K562 (cell line): Measurements from ENCODE around the gene VSIG2. TPM values are rescaled to one million over a fixed set of nuclear protein-coding genes. Genes with fewer than 3 reads are reported as not detected.
A peak's percentile ranks its signal among the peaks of the same experiment; 100 is the strongest.

Experiments
- ATAC-seq: fragments of 200-7000 bp; cut with Tn5 transposase; 3 replicates; pipeline ENCODE4 v1.9.1; 2020; ENCODE audit warnings: moderate library complexity
- BruUV-seq: library from RNA; stranded (reverse); fragments of 400-500 nt; replicated peaks from 2 replicates; lab custom pipeline; 2021; lab: Mats Ljungman, UMichigan
- CTCF ChIA-PET: fragments of 300-600 bp; formaldehyde crosslinking; extraction: SDS; loops from one replicate; lab custom pipeline; 2021; ENCODE audit warnings: low intra/inter-chr PET ratio; lab: Yijun Ruan, JAX
- POLR2A ChIA-PET: fragments of 300-600, 350-650 bp; sonication (Branson Sonifier 250); formaldehyde crosslinking; extraction: SDS; loops from one replicate; lab custom pipeline; 2021; ENCODE audit warnings: antibody characterized with exemption, inconsistent platforms; lab: Yijun Ruan, JAX
- DNase-seq, 4 experiments: peaks; one replicate each; pipeline versions ENCODE4 v3.0.0 to v3.0.0-alpha.2; 2011 to 2018; ENCODE audit warnings: low spot score in 3 of 4, mixed read lengths in 3 of 4; ENCODE audit errors: extremely low read depth in 1 of 4
- FAIRE-seq: peaks from 2 replicates; lab custom pipeline; 2011; peaks lifted over from hg19 to GRCh38; lab: Jason Lieb, UNC
- H2AFZ ChIP-seq: 2 replicates; pipeline ENCODE4 v1.6.0; 2011; ENCODE audit warnings: low read depth, low read length, control low read depth, inconsistent platforms
- H3K27ac ChIP-seq: fragments of 200-600 bp; 3 replicates; pipeline ENCODE4 v1.8.0; 2011; ENCODE audit warnings: low read depth, mild to moderate bottlenecking, control low read depth, inconsistent platforms, low read length, moderate library complexity, mixed read lengths; ENCODE audit errors: extremely low read depth
- H3K27me3 ChIP-seq, 2 experiments: fragments of 300-600 bp in 1 of 2; 2 replicates in 1 of 2; 3 replicates in 1 of 2; pipeline versions ENCODE4 v1.6.0 to v1.8.0; 2011; ENCODE audit warnings: inconsistent platforms in 2 of 2, low read length in 2 of 2, mild to moderate bottlenecking in 1 of 2, mixed read lengths in 1 of 2, moderate library complexity in 1 of 2; ENCODE audit not compliant: control insufficient read depth in 2 of 2, insufficient read depth in 2 of 2
- H3K36me3 ChIP-seq: fragments of 300-600 bp; 3 replicates; pipeline ENCODE4 v1.8.0; 2011; ENCODE audit warnings: mild to moderate bottlenecking, low read length, inconsistent platforms; ENCODE audit not compliant: control insufficient read depth, insufficient read depth
- H3K4me1 ChIP-seq, 2 experiments: fragments of 200-600 bp in 1 of 2; replicated peaks in 1 of 2; 2 replicates in 1 of 2; 3 replicates in 1 of 2; pipeline versions ENCODE4 v1.5.1 to v1.8.0; 2011; ENCODE audit warnings: inconsistent platforms in 2 of 2, low read length in 2 of 2, mild to moderate bottlenecking in 1 of 2, mixed read lengths in 1 of 2, moderate library complexity in 1 of 2; ENCODE audit not compliant: control insufficient read depth in 2 of 2, insufficient read depth in 2 of 2
- H3K4me2 ChIP-seq: 2 replicates; pipeline ENCODE4 v1.6.1; 2011; ENCODE audit warnings: low read length, control low read depth, inconsistent platforms, mixed read lengths; ENCODE audit not compliant: insufficient read depth
- H3K4me3 ChIP-seq: fragments of 200-600 bp; sonication (generic), shearing (Covaris generic); 2 replicates; pipeline ENCODE4 v1.5.1; 2016; ENCODE audit warnings: control low read depth, inconsistent platforms
- H3K79me2 ChIP-seq: fragments of 200-600 bp; 3 replicates; pipeline ENCODE4 v1.8.0; 2011; ENCODE audit warnings: low read length, inconsistent platforms; ENCODE audit not compliant: control insufficient read depth, insufficient read depth
- H3K9ac ChIP-seq, 2 experiments: 2 replicates each; pipeline versions ENCODE4 v1.6.0 to v1.6.1; 2011; ENCODE audit warnings: low read depth in 2 of 2, low read length in 2 of 2, control low read depth in 1 of 2, inconsistent platforms in 1 of 2, mild to moderate bottlenecking in 1 of 2, mixed read lengths in 1 of 2; ENCODE audit not compliant: insufficient read depth in 1 of 2
- H3K9me1 ChIP-seq: one replicate; pipeline ENCODE4 v1.6.0; 2011; ENCODE audit warnings: inconsistent platforms, mild to moderate bottlenecking, low read length, moderate library complexity; ENCODE audit not compliant: control insufficient read depth, insufficient read depth
- H3K9me3 ChIP-seq: replicated peaks from 2 replicates; pipeline ENCODE4 v1.5.1; 2011; ENCODE audit warnings: low read depth, low read length, inconsistent platforms; ENCODE audit not compliant: control insufficient read depth, insufficient read depth
- H4K20me1 ChIP-seq: replicated peaks from 2 replicates; pipeline ENCODE4 v1.6.1; 2011; ENCODE audit warnings: low read length, inconsistent platforms, mixed read lengths; ENCODE audit not compliant: control insufficient read depth, insufficient read depth
- CHD2 ChIP-seq: IDR thresholded peaks from 2 replicates; pipeline ENCODE4 v1.6.1; 2011; ENCODE audit warnings: low read depth, low read length
- CTCF ChIP-seq, 3 experiments: IDR thresholded peaks in 2 of 3; conservative IDR thresholded peaks in 1 of 3; 2 replicates each; pipeline ENCODE4 v1.5.1; 2011 to 2012; ENCODE audit warnings: low read length in 3 of 3, mild to moderate bottlenecking in 3 of 3, control low read depth in 2 of 3, improper control_type of control experiment in 1 of 3, inconsistent platforms in 1 of 3, low read depth in 1 of 3, mixed read lengths in 1 of 3, moderate library complexity in 1 of 3; ENCODE audit not compliant: insufficient read depth in 2 of 3
- EZH2 ChIP-seq: IDR thresholded peaks from 2 replicates; pipeline ENCODE4 v1.6.1; 2012; ENCODE audit warnings: low read depth, mild to moderate bottlenecking, inconsistent platforms, low read length, borderline replicate concordance
- VEZF1 ChIP-seq: fragments of 200-800 bp; sonication (Bioruptor generic); IDR thresholded peaks from 2 replicates; pipeline ENCODE4 v1.6.1; 2017; ENCODE audit warnings: missing genetic modification characterization, missing compliant biosample characterization
- ZBTB40 ChIP-seq, 2 experiments: fragments of 450-650 bp in 1 of 2; sonication (generic) in 1 of 2; formaldehyde crosslinking in 1 of 2; IDR thresholded peaks; 2 replicates each; pipeline versions ENCODE4 v1.7.1 to v1.9.0; 2016 to 2022; ENCODE audit warnings: inconsistent platforms in 1 of 2, mild to moderate bottlenecking in 1 of 2, missing genetic modification reagents in 1 of 2
- WGBS: fragments of 100-300 bp; shearing (Covaris generic); methylation state at CpG from one replicate; pipeline ENCODE4 v1.1.6; 2016; ENCODE audit warnings: low coverage, mixed read lengths; ENCODE audit not compliant: insufficient coverage; ENCODE audit errors: missing lambda C conversion rate; 5-methylcytosine and 5-hydroxymethylcytosine counted together
- in situ Hi-C: fragments of 300-500 bp; cut with MboI; formaldehyde crosslinking; loops from 4 replicates; pipeline ENCODE4 v1.15.0; 2018; ENCODE audit warnings: inconsistent platforms, mixed read lengths
- intact Hi-C: fragments of 100-400 bp; cut with micrococcal nuclease; formaldehyde crosslinking; loops from 2 replicates; pipeline ENCODE4 v1.14.2; 2022
- polyA plus RNA-seq, 8 experiments: library from polyadenylated mRNA; depleted of rRNA in 4 of 8; stranded (reverse) in 5 of 8; unstranded in 3 of 8; fragments of >200 nt; fragmentation: Nextera tagmentation in 2 of 8; fragmentation: Illumina TruSeq in 1 of 8; extraction: Ambion mirVana in 2 of 8; extraction: Trizol in 1 of 8; gene quantifications; 2 replicates each; pipeline versions ENCODE4 v1.2.1 to v1.2.3, GENCODE V29; 2011 to 2014; ENCODE audit warnings: inconsistent platforms in 1 of 8, missing spikeins in 1 of 8
- total RNA-seq, 7 experiments: library from RNA; depleted of rRNA in 6 of 7; stranded (reverse); fragments of >200 nt in 6 of 7; fragmentation: Illumina TruSeq in 2 of 7; extraction: Trizol in 2 of 7; gene quantifications; 2 replicates each; pipeline versions ENCODE4 v1.2.1 to v1.2.3, GENCODE V29; 2011 to 2021; ENCODE audit warnings: low replicate concordance in 1 of 7

Gene VSIG2
- total and polyA plus RNA-seq, 9 of the 15 experiments (the other 6 are each of a cell fraction or from before 2014, with no cell fraction given): not detected

- POLR2A ChIA-PET: interaction anchor here (0.6 to 1.0 kb wide), 2 partner anchors 12 to 52 kb away, joined by 3 read pairs; no protein-coding TSS in a partner anchor
- peak; percentile 73 to 93 (median 91) for DNase-seq
- Histone ChIP-seq H3K27me3 (peaks cover 15 to 50% of the 10 kb centered on the region in 2 experiments; a peak in 4 of 5 replicates), H3K4me2 (peak overlapping the region; percentile 52; the same call in 1 of the 2 replicates), H3K79me2 (no peaks in the 10 kb centered on the region), H3K27ac (no peak overlapping the region), H3K9ac (peak overlapping the region in 1 of 2 experiments; percentile 62; a peak in 1 of 4 replicates), H3K9me1 (no peaks in the 10 kb centered on the region), H3K36me3 (no peaks in the 10 kb centered on the region), H4K20me1 (0 out of 2 replicates have a peak, but pooled peaks cover 7% of the 10 kb centered on the region), H3K9me3 (no peaks in the 10 kb centered on the region), H3K4me3 (no peak overlapping the region; the same call in 1 of the 2 replicates), H2AFZ (peak overlapping the region; percentile 74), H3K4me1 (peaks cover 8 to 16% of the 10 kb centered on the region in 2 experiments; a peak in 4 of 5 replicates)
- intact Hi-C loops (no loop called here), in situ Hi-C loops (no loop called here)
- BruUV-seq: no TSS peak
- peak; percentile 26 for FAIRE-seq
- ATAC-seq: peak; percentile 97
- 57% methylated on average over 25 of the region's 37 CpGs for WGBS
- CTCF ChIA-PET: no interaction called here
- TF ChIP-seq EZH2: no peak
- peak; percentile 54 for TF ChIP-seq VEZF1 (CRISPR knock-in tag)
- TF ChIP-seq CHD2: no peak
- TF ChIP-seq CTCF (IDR thresholded peaks at IDR 0.05 in 2 of 3, conservative IDR thresholded peaks at IDR 0.05 in 1 of 3; ENCODE audit: insufficient read depth in 2 of 3, low read depth in 1 of 3, low read length in 3 of 3): peak in 1 of 3 experiments; percentile 19; a peak in 2 of 6 replicates
- TF ChIP-seq ZBTB40 (IDR thresholded peaks at IDR 0.05): peak; percentile 48; the same call in 1 of the 2 replicates
- TF ChIP-seq ZBTB40 (CRISPR knock-in tag; IDR thresholded peaks at IDR 0.05): no peak
Observed at GRCh38 chr11:124746621-124747243, 5.3 kb downstream of the VSIG2 start.
